PC-9 (cell line): ENCODE measurements around the gene MAP3K20. TPM values are rescaled to one million over a fixed set of nuclear protein-coding genes. Genes with fewer than 3 reads are reported as not detected.

Experiments used
- BruUV-seq: library from RNA; stranded (reverse); fragments of 400-500 nt; replicated peaks from 2 replicates; lab custom pipeline; 2021; lab: Mats Ljungman, UMichigan
- CTCF ChIA-PET: fragments of 300-600 bp; sonication (Branson Sonifier 250); formaldehyde crosslinking; loops from one replicate; lab custom pipeline; 2022; ENCODE audit warnings: antibody characterized with exemption; lab: Charles Lee
- POLR2A ChIA-PET: fragments of 300-600 bp; sonication (Branson Sonifier 250); formaldehyde crosslinking; loops from one replicate; lab custom pipeline; 2022; ENCODE audit warnings: antibody characterized with exemption; ENCODE audit not compliant: unreplicated experiment; lab: Charles Lee
- DNase-seq, 2 experiments: peaks; one replicate each; pipeline versions ENCODE4 v3.0.0 to v3.0.0-alpha.2; 2015 to 2022; ENCODE audit warnings: mixed read lengths in 1 of 2
- H2AFZ ChIP-seq: fragments of 200-600 bp; sonication (generic); 2 replicates; pipeline ENCODE4 v1.8.1; 2017; ENCODE audit warnings: antibody characterized with exemption
- H3F3A ChIP-seq: fragments of 200-600 bp; sonication (generic); 2 replicates; pipeline ENCODE4 v1.8.1; 2017; ENCODE audit warnings: antibody characterized with exemption, mild to moderate bottlenecking, low read depth; ENCODE audit not compliant: insufficient read depth
- H3K27ac ChIP-seq: fragments of 200-600 bp; sonication (generic); 2 replicates; pipeline ENCODE4 v1.6.1; 2016; ENCODE audit warnings: mixed run types
- H3K27me3 ChIP-seq: fragments of 200-600 bp; sonication (generic); 2 replicates; pipeline ENCODE4 v1.6.1; 2016; ENCODE audit warnings: low read depth, mixed run types; ENCODE audit not compliant: insufficient read depth
- H3K36me3 ChIP-seq: fragments of 200-600 bp; sonication (generic); 2 replicates; pipeline ENCODE4 v1.6.1; 2016; ENCODE audit warnings: low read depth, mixed run types
- H3K4me1 ChIP-seq: fragments of 200-600 bp; sonication (generic); replicated peaks from 2 replicates; pipeline ENCODE4 v1.6.1; 2016; ENCODE audit warnings: mixed run types; ENCODE audit not compliant: insufficient read depth
- H3K4me2 ChIP-seq: fragments of 200-600 bp; sonication (generic); 2 replicates; pipeline ENCODE4 v1.6.1; 2017; ENCODE audit warnings: mixed run types
- H3K4me3 ChIP-seq: fragments of 200-600 bp; sonication (generic); 2 replicates; pipeline ENCODE4 v1.6.1; 2016; ENCODE audit warnings: mixed run types
- H3K79me2 ChIP-seq: fragments of 200-600 bp; sonication (generic); 2 replicates; pipeline ENCODE4 v1.6.1; 2017; ENCODE audit warnings: low read depth, mixed run types
- H3K9me2 ChIP-seq: fragments of 200-600 bp; sonication (generic); 2 replicates; pipeline ENCODE4 v1.8.1; 2017; ENCODE audit warnings: mild to moderate bottlenecking; ENCODE audit not compliant: insufficient read depth
- H3K9me3 ChIP-seq: fragments of 200-600 bp; sonication (generic); 2 replicates; pipeline ENCODE4 v1.8.1; 2016; ENCODE audit warnings: low read depth; ENCODE audit not compliant: insufficient read depth
- H4K20me1 ChIP-seq: fragments of 200-600 bp; sonication (generic); 2 replicates; pipeline ENCODE4 v1.8.1; 2017; ENCODE audit not compliant: insufficient read depth
- EZH2 ChIP-seq: fragments of 200-600 bp; sonication (generic); IDR thresholded peaks from 2 replicates; pipeline ENCODE4 v1.8.0; 2017; ENCODE audit warnings: antibody characterized with exemption, low read depth
- intact Hi-C: fragments of 100-400 bp; cut with micrococcal nuclease; formaldehyde crosslinking; loops from one replicate; pipeline ENCODE4 v1.10.0; 2022; ENCODE audit not compliant: unreplicated experiment
- total RNA-seq: library from RNA; stranded (reverse); gene quantifications from 2 replicates; pipeline ENCODE4 v1.2.3, GENCODE V29; 2021
- TF ChIP-seq, protein P1 (sequence below): fragments of 200-600 bp; sonication (generic); conservative IDR thresholded peaks from 2 replicates; pipeline ENCODE4 v1.6.1; 2017; ENCODE audit warnings: mixed run types, antibody characterized with exemption, mild to moderate bottlenecking, moderate library complexity

The MAP3K20 gene
- total RNA-seq, 1 experiment from 2014 or later, result 58.5 TPM

- no TSS peak for BruUV-seq
- Histone ChIP-seq H3K79me2 (peaks cover 52% of the 10 kb centered on the region), H3K9me3 (peaks cover 5% of the 10 kb centered on the region; the same call in 1 of the 2 replicates), H3K4me2 (no peak overlapping the region), H3F3A (no peaks in the 10 kb centered on the region), H3K9me2 (no peaks in the 10 kb centered on the region), H4K20me1 (no peaks in the 10 kb centered on the region), H3K4me1 (no peaks in the 10 kb centered on the region), H3K27me3 (no peaks in the 10 kb centered on the region), H3K36me3 (peaks cover 3% of the 10 kb centered on the region; the same call in 1 of the 2 replicates), H3K27ac (no peak overlapping the region), H2AFZ (no peak overlapping the region), H3K4me3 (no peak overlapping the region)
- no peak for DNase-seq
- no peak for TF ChIP-seq EZH2
- TF ChIP-seq, protein P1, sequence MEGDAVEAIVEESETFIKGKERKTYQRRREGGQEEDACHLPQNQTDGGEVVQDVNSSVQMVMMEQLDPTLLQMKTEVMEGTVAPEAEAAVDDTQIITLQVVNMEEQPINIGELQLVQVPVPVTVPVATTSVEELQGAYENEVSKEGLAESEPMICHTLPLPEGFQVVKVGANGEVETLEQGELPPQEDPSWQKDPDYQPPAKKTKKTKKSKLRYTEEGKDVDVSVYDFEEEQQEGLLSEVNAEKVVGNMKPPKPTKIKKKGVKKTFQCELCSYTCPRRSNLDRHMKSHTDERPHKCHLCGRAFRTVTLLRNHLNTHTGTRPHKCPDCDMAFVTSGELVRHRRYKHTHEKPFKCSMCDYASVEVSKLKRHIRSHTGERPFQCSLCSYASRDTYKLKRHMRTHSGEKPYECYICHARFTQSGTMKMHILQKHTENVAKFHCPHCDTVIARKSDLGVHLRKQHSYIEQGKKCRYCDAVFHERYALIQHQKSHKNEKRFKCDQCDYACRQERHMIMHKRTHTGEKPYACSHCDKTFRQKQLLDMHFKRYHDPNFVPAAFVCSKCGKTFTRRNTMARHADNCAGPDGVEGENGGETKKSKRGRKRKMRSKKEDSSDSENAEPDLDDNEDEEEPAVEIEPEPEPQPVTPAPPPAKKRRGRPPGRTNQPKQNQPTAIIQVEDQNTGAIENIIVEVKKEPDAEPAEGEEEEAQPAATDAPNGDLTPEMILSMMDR, result no peak
- intact Hi-C loops, result no loop called here
- POLR2A ChIA-PET, result no interaction called here
- CTCF ChIA-PET, result no interaction called here
Measured at GRCh38 chr2:173117678-173118077, 42.0 kb downstream of the MAP3K20 start.

- no TSS peak for BruUV-seq
- peaks cover 45% of the 10 kb centered on the region for H3K79me2 ChIP-seq
- H4K20me1 ChIP-seq, result no peaks in the 10 kb centered on the region
- H3K9me3 ChIP-seq, result no peaks in the 10 kb centered on the region; the same call in 1 of the 2 replicates
- ChIA-PET CTCF (interaction anchor here (1.1 kb wide), 1 partner anchor 10 kb away, joined by 3 read pairs; no protein-coding TSS in a partner anchor), POLR2A (no interaction called here)
- H3K9me2 ChIP-seq, result no peaks in the 10 kb centered on the region
- no peak overlapping the region for H3K4me2 ChIP-seq
- TF ChIP-seq, protein P1, result no peak
- no peak for TF ChIP-seq EZH2
- no peaks in the 10 kb centered on the region for H3F3A ChIP-seq
- no peak overlapping the region for H2AFZ ChIP-seq
- peaks cover 3% of the 10 kb centered on the region; the same call in 1 of the 2 replicates for H3K36me3 ChIP-seq
- no peaks in the 10 kb centered on the region for H3K4me1 ChIP-seq
- intact Hi-C loops, result no loop called here
- no peak overlapping the region for H3K4me3 ChIP-seq
- H3K27ac ChIP-seq, result no peak overlapping the region
- H3K27me3 ChIP-seq, result no peaks in the 10 kb centered on the region
- no peak for DNase-seq
Measured at GRCh38 chr2:173118395-173118794, 42.7 kb downstream of the MAP3K20 start.

DNA sequence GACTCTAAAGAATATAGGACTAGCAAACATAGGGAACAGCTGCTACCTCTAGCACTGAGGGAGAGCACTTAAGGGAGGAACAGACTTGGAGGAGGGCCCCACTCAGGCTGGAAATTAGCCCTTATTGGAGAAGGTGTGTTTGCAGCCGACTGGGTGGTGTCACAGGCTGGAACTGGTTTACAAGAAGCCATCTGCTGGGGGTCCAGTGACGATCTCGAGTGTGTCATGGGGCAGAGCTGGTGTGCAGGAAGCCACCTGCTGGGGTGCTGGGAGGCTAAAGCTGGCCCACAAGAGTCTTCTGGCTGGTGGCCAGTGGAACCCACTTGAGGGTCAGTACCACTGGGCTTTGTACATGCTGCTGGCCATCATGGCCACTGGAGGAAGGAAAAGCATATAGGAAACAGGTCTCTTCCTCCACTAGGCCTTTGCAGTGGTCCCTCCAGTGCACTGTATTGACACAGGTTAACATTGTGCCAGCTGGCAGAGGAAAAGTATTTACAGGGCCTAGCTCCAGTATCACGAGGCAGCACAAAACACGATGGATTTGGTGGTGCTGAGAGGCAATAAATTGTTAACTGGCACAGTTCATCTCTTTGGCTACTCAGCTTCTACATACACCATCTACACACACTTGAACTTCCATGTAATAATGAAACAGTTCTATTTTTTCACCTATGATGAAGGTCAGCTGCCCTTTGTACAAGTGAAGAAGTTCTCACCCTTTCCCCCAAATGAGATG lies 43.6 kb downstream of the MAP3K20 start:
- intact Hi-C loops, result no loop called here
- H4K20me1 ChIP-seq, result no peaks in the 10 kb centered on the region
- H3K9me3 ChIP-seq, result no peaks in the 10 kb centered on the region
- no peak overlapping the region for H3K4me2 ChIP-seq
- H3K79me2 ChIP-seq, result peaks cover 37% of the 10 kb centered on the region
- no peaks in the 10 kb centered on the region for H3K4me1 ChIP-seq
- no peaks in the 10 kb centered on the region for H3K9me2 ChIP-seq
- no peaks in the 10 kb centered on the region for H3F3A ChIP-seq
- H2AFZ ChIP-seq, result no peak overlapping the region
- H3K27me3 ChIP-seq, result no peaks in the 10 kb centered on the region
- no peak overlapping the region for H3K4me3 ChIP-seq
- ChIA-PET POLR2A (no interaction called here), CTCF (interaction anchor here (1.1 kb wide), 1 partner anchor 11 kb away, joined by 3 read pairs; no protein-coding TSS in a partner anchor)
- BruUV-seq, result no TSS peak
- H3K36me3 ChIP-seq, result peaks cover 3% of the 10 kb centered on the region; the same call in 1 of the 2 replicates
- DNase-seq, result no peak
- no peak overlapping the region for H3K27ac ChIP-seq
- TF ChIP-seq, protein P1, result no peak
